Gastrocnemius medialis (tissue), 4 donors: ENCODE data around the gene KIF16B. TPM values are rescaled to one million over a fixed set of nuclear protein-coding genes. Genes with fewer than 3 reads are reported as not detected.

ENCODE experiments used
- ATAC-seq, 2 donors: fragments of 150-250 bp; one replicate each; pipeline ENCODE4 v1.9.1; 2016
- DNase-seq, 2 donors: peaks; one replicate each; pipeline ENCODE4 v3.0.0-alpha.2; 2019
- H3K27ac ChIP-seq, 4 donors: fragments of 200-600 bp; sonication (generic); 1 replicate in 1 of 4; 2 replicates in 3 of 4; pipeline ENCODE4 v1.5.1; 2016 to 2018; ENCODE audit warnings: mild to moderate bottlenecking in 2 of 4, moderate library complexity in 1 of 4
- H3K27me3 ChIP-seq, 3 donors: fragments of 200-600 bp; sonication (generic) in 2 of 3; 1 replicate in 1 of 3; 2 replicates in 2 of 3; pipeline versions ENCODE4 v1.5.1 to v1.6.0; 2016 to 2019; ENCODE audit warnings: mild to moderate bottlenecking in 1 of 3, moderate library complexity in 1 of 3
- H3K36me3 ChIP-seq, 2 donors: fragments of 200-600 bp; sonication (generic) in 1 of 2; one replicate each; pipeline ENCODE4 v1.5.1; 2017 to 2018
- H3K4me1 ChIP-seq, 2 donors: fragments of 200-600 bp; sonication (generic) in 1 of 2; one replicate each; pipeline ENCODE4 v1.5.1; 2016 to 2017; ENCODE audit warnings: mild to moderate bottlenecking in 2 of 2
- H3K4me3 ChIP-seq, 4 donors: fragments of 200-600 bp; sonication (generic) in 3 of 4; 1 replicate in 1 of 4; 2 replicates in 3 of 4; pipeline ENCODE4 v1.5.1; 2016 to 2019; ENCODE audit warnings: mild to moderate bottlenecking in 2 of 4
- H3K9me3 ChIP-seq, 3 donors: fragments of 200-600 bp; sonication (generic) in 2 of 3; 1 replicate in 1 of 3; 2 replicates in 2 of 3; pipeline ENCODE4 v1.5.1; 2016 to 2019
- POLR2A ChIP-seq, 2 donors: fragments of 450-650 bp; IDR thresholded peaks; one replicate each; pipeline ENCODE4 v1.6.1; 2017; ENCODE audit warnings: antibody characterized with exemption in 2 of 2, mild to moderate bottlenecking in 2 of 2, moderate library complexity in 2 of 2
- in situ Hi-C, 4 donors: fragments of 200-750 bp; cut with MboI; loops; one replicate each; pipeline versions ENCODE4 v1.15.0 to v1.8.0; 2017; ENCODE audit warnings: low sequenced_read_pairs in 4 of 4
- intact Hi-C: fragments of 100-400 bp; cut with DNase I; formaldehyde crosslinking; loops from one replicate; pipeline ENCODE4 v1.15.1; 2023; ENCODE audit warnings: low total_unique reads
- total RNA-seq, 4 donors: library from RNA; depleted of rRNA; stranded (reverse); fragments of >200 nt; gene quantifications; one replicate each; pipeline versions ENCODE4 v1.1.0 to v1.2.3, GENCODE V29; 2016
- TF ChIP-seq, protein P1 (sequence below), 5 experiments: fragments of 450-650 bp in 3 of 5; fragments of 200-600 bp in 2 of 5; sonication (generic) in 2 of 5; IDR thresholded peaks in 4 of 5; conservative IDR thresholded peaks in 1 of 5; 1 replicate in 4 of 5; 2 replicates in 1 of 5; pipeline ENCODE4 v1.5.1; 2016 to 2019; ENCODE audit warnings: antibody characterized with exemption in 5 of 5, mild to moderate bottlenecking in 3 of 5, moderate library complexity in 3 of 5

Gene KIF16B
- total RNA-seq, 4 donors from 2014 or later, result 13.4 to 23.9 (median 20.0) TPM

DNA sequence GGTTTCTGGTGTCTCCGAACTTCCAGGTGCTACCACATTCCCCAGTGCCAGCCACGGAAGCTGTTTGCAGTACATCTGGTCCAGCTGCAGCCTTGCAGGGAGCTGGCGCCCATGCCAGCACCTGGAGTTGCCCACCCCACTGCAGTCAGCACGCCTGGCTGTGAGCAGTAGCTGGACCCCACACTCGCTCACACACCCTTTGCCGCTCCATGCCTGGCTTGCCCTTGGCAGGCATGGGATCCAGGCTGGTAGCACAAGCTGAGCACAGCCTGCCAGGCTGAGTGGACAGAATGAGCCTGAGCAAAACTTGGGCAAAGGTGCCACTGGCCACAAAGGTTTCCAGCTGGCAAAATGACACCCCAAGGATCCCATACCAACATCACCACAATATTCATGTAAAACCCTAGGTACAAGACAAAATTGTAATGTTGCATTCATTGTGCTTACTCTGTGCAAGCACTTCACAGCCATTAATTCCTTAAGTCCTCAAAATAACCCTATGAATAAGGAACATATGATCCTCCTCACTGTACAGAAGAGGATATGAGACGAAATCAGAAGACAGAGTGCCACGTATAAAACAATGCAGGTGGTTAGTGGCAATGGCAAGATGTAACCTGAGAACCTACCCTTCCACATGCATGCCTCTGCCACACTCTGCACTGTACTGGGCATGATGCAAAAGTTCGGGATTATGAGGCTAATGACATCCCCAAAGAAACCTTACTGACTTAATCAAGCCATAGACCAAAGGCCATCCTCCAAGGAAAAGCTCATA is 18.3 kb downstream of the KIF16B start:
- ATAC-seq (peak; percentile 94 to 97), DNase-seq (peak; percentile 43 to 53)
- peaks cover 27 to 29% of the 10 kb centered on the region in 2 donors for H3K4me1 ChIP-seq
- in situ Hi-C loops, result no loop called here
- no peaks in the 10 kb centered on the region for H3K36me3 ChIP-seq
- peak overlapping the region; percentile 65 to 78 (median 68) for H3K27ac ChIP-seq
- intact Hi-C loops, result no loop called here
- TF ChIP-seq, protein P1, sequence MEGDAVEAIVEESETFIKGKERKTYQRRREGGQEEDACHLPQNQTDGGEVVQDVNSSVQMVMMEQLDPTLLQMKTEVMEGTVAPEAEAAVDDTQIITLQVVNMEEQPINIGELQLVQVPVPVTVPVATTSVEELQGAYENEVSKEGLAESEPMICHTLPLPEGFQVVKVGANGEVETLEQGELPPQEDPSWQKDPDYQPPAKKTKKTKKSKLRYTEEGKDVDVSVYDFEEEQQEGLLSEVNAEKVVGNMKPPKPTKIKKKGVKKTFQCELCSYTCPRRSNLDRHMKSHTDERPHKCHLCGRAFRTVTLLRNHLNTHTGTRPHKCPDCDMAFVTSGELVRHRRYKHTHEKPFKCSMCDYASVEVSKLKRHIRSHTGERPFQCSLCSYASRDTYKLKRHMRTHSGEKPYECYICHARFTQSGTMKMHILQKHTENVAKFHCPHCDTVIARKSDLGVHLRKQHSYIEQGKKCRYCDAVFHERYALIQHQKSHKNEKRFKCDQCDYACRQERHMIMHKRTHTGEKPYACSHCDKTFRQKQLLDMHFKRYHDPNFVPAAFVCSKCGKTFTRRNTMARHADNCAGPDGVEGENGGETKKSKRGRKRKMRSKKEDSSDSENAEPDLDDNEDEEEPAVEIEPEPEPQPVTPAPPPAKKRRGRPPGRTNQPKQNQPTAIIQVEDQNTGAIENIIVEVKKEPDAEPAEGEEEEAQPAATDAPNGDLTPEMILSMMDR (IDR thresholded peaks at IDR 0.05 in 4 of 5, conservative IDR thresholded peaks at IDR 0.05 in 1 of 5), result no peak
- TF ChIP-seq POLR2A (IDR thresholded peaks at IDR 0.05), result no peak
- peak overlapping the region in 1 of 4 donors; percentile 28 for H3K4me3 ChIP-seq
- H3K27me3 ChIP-seq, result no peaks in the 10 kb centered on the region
- no peaks in the 10 kb centered on the region for H3K9me3 ChIP-seq

DNA sequence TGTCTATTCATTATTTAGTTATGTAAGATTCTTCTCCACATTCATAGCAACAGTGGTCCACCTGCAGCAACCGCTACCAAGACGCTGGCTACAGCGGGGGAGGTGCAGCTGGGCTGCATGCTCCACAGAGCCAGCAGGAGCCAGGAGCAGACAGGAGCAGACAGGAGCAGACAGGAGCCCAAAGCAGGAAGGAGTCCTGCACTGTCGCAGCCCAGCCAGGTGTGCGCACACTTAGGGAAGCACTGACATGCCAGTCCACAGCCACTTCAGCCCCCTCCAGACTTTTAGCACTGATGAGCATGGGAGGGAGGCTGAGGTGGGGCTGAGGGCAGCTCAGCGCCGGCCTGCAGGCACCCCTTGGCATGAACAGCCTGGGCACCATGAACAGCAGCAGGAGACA is 19.6 kb downstream of the KIF16B start:
- intact Hi-C loops (no loop called here), in situ Hi-C loops (no loop called here)
- TF ChIP-seq POLR2A (IDR thresholded peaks at IDR 0.05), result no peak
- TF ChIP-seq, protein P1 (IDR thresholded peaks at IDR 0.05 in 4 of 5, conservative IDR thresholded peaks at IDR 0.05 in 1 of 5), result no peak
- H3K4me1 ChIP-seq, result peaks cover 27 to 29% of the 10 kb centered on the region in 2 donors
- no peaks in the 10 kb centered on the region for H3K27me3 ChIP-seq
- no peak overlapping the region for H3K4me3 ChIP-seq
- no peak overlapping the region for H3K27ac ChIP-seq
- no peaks in the 10 kb centered on the region for H3K9me3 ChIP-seq
- no peaks in the 10 kb centered on the region for H3K36me3 ChIP-seq
- no peak for DNase-seq
- ATAC-seq, result no peak

DNA sequence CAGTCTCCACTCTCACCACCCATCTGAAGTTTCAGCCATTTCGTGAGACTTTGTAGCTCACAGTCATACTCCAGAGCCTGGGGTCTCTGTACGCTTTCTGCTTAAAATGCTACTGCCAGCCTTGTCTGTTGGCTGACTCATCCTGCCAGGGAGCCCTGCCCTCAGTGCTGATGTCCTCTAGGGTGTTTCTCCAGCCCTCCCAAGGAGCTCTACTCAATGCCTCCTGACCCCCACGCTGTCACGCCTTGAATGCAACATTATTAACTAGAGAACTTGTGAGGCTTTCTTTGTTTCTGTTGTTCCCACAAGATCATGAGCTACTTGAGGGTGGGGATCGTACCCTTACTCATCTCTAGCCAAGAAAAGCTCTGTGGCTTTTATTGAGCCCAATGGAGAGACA is 20.1 kb downstream of the KIF16B start:
- ATAC-seq, result no peak

DNA sequence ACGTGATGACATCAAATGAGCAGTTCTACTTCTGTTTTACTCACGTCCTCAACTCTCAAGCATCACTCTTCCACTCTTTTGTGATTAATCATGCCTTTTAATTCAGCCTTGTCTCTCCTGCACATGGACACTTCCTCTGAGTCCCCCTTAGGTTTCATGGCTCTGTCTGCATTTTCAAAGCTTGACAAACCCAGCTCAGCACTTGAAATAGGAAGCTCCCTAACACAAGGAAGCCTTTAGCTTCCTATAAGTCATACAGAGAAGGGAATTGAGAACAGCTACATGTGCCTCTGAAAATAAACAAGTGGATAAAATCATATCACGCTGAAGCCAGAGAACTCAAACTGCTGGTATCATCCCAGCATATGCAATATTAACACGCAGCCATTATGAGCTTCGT is 21.2 kb downstream of the KIF16B start:
- Histone ChIP-seq H3K27ac (no peak overlapping the region), H3K4me1 (peaks cover 27 to 29% of the 10 kb centered on the region in 2 donors), H3K4me3 (no peak overlapping the region), H3K9me3 (no peaks in the 10 kb centered on the region), H3K36me3 (no peaks in the 10 kb centered on the region), H3K27me3 (no peaks in the 10 kb centered on the region)
- in situ Hi-C loops, result no loop called here
- ATAC-seq (no peak), DNase-seq (no peak)
- intact Hi-C loops, result no loop called here
- TF ChIP-seq, protein P1 (IDR thresholded peaks at IDR 0.05 in 4 of 5, conservative IDR thresholded peaks at IDR 0.05 in 1 of 5), result no peak
- no peak for TF ChIP-seq POLR2A (IDR thresholded peaks at IDR 0.05)

More for the DNA sequence above, 20.1 kb downstream of the KIF16B start:
- intact Hi-C loops (no loop called here), in situ Hi-C loops (no loop called here)
- no peak for DNase-seq
- H3K36me3 ChIP-seq, result no peaks in the 10 kb centered on the region
- TF ChIP-seq POLR2A (IDR thresholded peaks at IDR 0.05), result no peak
- TF ChIP-seq, protein P1 (IDR thresholded peaks at IDR 0.05 in 4 of 5, conservative IDR thresholded peaks at IDR 0.05 in 1 of 5), result no peak
- no peak overlapping the region for H3K27ac ChIP-seq
- H3K9me3 ChIP-seq, result no peaks in the 10 kb centered on the region
- peaks cover 27 to 29% of the 10 kb centered on the region in 2 donors for H3K4me1 ChIP-seq
- no peaks in the 10 kb centered on the region for H3K27me3 ChIP-seq
- no peak overlapping the region for H3K4me3 ChIP-seq
